ENCODE measurements around the gene RAB3IP. TPM values are rescaled to one million over a fixed set of nuclear protein-coding genes. Genes with fewer than 3 reads are reported as not detected.
A peak's percentile ranks its signal among the peaks of the same experiment; 100 is the strongest.

The RAB3IP gene
- 14.1 TPM for total RNA-seq (ENCODE audit: unreplicated experiment)
- long read RNA-seq, partial matches to known transcripts = 0 of 5 reads
- long read RNA-seq, other reads (novel, unspliced or antisense) = 2 of 5 reads

- no peaks in the 10 kb centered on the region for H3K36me3 Mint-ChIP-seq (ENCODE audit: low read depth, unreplicated experiment)
- peak within 1 kb of the TSS; percentile 93 for H3K4me3 Mint-ChIP-seq (ENCODE audit: unreplicated experiment)
- peak; percentile 92 for DNase-seq (ENCODE audit: low spot score)
Measured at GRCh38 chr12:69738351-69739286, at the start of gene RAB3IP. Gene RAB3IP (plus strand): TSS chr12:69738860. CDS start chr12:69755409, 16,549 bp downstream.

GRCh38 chr12:69689638-69690037, 49.0 kb upstream of the RAB3IP start:
- no peaks in the 10 kb centered on the region for H3K27me3 Mint-ChIP-seq (ENCODE audit: unreplicated experiment)
- peaks cover 8% of the 10 kb centered on the region for H3K4me1 Mint-ChIP-seq (ENCODE audit: unreplicated experiment)
- DNase-seq (ENCODE audit: low spot score) = no peak
- no peak overlapping the region for H3K27ac Mint-ChIP-seq (ENCODE audit: unreplicated experiment)
- no peak for TF ChIP-seq CTCF (IDR thresholded peaks at IDR 0.05; ENCODE audit: unreplicated experiment)
- no peaks in the 10 kb centered on the region for H3K9me3 Mint-ChIP-seq (ENCODE audit: unreplicated experiment)
- H3K36me3 Mint-ChIP-seq (ENCODE audit: low read depth, unreplicated experiment) = no peaks in the 10 kb centered on the region
- H3K4me3 Mint-ChIP-seq (ENCODE audit: unreplicated experiment) = no peak overlapping the region

More at GRCh38 chr12:69738351-69739286, at the start of gene RAB3IP:
- no peaks in the 10 kb centered on the region for H3K9me3 Mint-ChIP-seq (ENCODE audit: unreplicated experiment)
- peak; percentile 84 for TF ChIP-seq CTCF (IDR thresholded peaks at IDR 0.05; ENCODE audit: unreplicated experiment)
- H3K4me1 Mint-ChIP-seq (ENCODE audit: unreplicated experiment) = peaks cover 5% of the 10 kb centered on the region
- H3K27ac Mint-ChIP-seq (ENCODE audit: unreplicated experiment) = peak within 1 kb of the TSS; percentile 62
- H3K27me3 Mint-ChIP-seq (ENCODE audit: unreplicated experiment) = peaks cover 1% of the 10 kb centered on the region

GRCh38 chr12:69694123-69694522, 44.5 kb upstream of the RAB3IP start:
- Mint-ChIP-seq H3K27ac (ENCODE audit: unreplicated experiment) (no peak overlapping the region), H3K4me3 (ENCODE audit: unreplicated experiment) (no peak overlapping the region), H3K9me3 (ENCODE audit: unreplicated experiment) (no peaks in the 10 kb centered on the region), H3K36me3 (ENCODE audit: low read depth, unreplicated experiment) (no peaks in the 10 kb centered on the region), H3K27me3 (ENCODE audit: unreplicated experiment) (no peaks in the 10 kb centered on the region), H3K4me1 (ENCODE audit: unreplicated experiment) (peaks cover 6% of the 10 kb centered on the region)
- no peak for DNase-seq (ENCODE audit: low spot score)
- no peak for TF ChIP-seq CTCF (IDR thresholded peaks at IDR 0.05; ENCODE audit: unreplicated experiment)

- Mint-ChIP-seq H3K9me3 (ENCODE audit: unreplicated experiment) (no peaks in the 10 kb centered on the region), H3K27ac (ENCODE audit: unreplicated experiment) (no peak overlapping the region), H3K27me3 (ENCODE audit: unreplicated experiment) (no peaks in the 10 kb centered on the region), H3K4me1 (ENCODE audit: unreplicated experiment) (peaks cover 7% of the 10 kb centered on the region), H3K4me3 (ENCODE audit: unreplicated experiment) (no peak overlapping the region), H3K36me3 (ENCODE audit: low read depth, unreplicated experiment) (no peaks in the 10 kb centered on the region)
- no peak for DNase-seq (ENCODE audit: low spot score)
- TF ChIP-seq CTCF (IDR thresholded peaks at IDR 0.05; ENCODE audit: unreplicated experiment) = no peak
Measured at GRCh38 chr12:69698054-69698453, 40.6 kb upstream of the RAB3IP start.

Data from endothelial cell (in vitro differentiated cells).